ENCODE results near the gene ZNF525.

DNA sequence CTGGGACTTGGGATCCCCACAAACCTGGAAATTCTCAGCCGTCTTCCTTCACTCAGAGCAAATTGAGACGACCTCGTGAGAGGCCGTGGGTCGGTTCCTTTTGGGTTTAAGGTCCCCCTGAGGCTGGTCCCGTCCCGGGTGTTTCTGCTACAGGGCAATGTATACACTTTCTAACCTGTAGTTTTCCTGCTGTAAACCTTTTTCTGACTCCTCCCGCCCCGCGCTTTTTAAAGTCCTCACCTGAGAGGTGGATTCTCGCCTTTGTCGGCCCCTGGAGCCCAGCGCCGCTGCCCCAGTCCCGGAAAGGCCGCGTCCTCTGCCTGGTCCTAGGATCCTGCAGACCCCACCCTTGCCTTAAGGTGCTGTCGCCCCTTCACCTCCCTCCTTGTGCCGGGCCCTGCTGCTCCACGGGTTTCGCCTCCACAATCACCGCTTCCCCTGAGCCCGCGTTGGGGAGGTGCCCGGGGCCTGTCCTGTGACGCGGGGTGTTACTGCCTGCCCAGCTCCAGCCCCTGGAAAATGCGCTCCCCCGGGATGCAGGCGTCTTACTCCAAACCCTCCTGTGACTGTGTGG is 66.7 kb downstream of the ZNF525 start:
- TF ChIP-seq, protein P1, sequence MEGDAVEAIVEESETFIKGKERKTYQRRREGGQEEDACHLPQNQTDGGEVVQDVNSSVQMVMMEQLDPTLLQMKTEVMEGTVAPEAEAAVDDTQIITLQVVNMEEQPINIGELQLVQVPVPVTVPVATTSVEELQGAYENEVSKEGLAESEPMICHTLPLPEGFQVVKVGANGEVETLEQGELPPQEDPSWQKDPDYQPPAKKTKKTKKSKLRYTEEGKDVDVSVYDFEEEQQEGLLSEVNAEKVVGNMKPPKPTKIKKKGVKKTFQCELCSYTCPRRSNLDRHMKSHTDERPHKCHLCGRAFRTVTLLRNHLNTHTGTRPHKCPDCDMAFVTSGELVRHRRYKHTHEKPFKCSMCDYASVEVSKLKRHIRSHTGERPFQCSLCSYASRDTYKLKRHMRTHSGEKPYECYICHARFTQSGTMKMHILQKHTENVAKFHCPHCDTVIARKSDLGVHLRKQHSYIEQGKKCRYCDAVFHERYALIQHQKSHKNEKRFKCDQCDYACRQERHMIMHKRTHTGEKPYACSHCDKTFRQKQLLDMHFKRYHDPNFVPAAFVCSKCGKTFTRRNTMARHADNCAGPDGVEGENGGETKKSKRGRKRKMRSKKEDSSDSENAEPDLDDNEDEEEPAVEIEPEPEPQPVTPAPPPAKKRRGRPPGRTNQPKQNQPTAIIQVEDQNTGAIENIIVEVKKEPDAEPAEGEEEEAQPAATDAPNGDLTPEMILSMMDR (conservative IDR thresholded peaks at IDR 0.05; ENCODE audit: low read length): no peak
- TF ChIP-seq EZH2phosphoT487 (IDR thresholded peaks at IDR 0.05; ENCODE audit: borderline replicate concordance): no peak

All from Loucy (cell line).